ENCODE measurements around the gene KRTAP20-1.

Gene KRTAP20-1, protein sequence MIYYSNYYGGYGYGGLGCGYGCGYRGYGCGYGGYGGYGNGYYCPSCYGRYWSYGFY

DNA sequence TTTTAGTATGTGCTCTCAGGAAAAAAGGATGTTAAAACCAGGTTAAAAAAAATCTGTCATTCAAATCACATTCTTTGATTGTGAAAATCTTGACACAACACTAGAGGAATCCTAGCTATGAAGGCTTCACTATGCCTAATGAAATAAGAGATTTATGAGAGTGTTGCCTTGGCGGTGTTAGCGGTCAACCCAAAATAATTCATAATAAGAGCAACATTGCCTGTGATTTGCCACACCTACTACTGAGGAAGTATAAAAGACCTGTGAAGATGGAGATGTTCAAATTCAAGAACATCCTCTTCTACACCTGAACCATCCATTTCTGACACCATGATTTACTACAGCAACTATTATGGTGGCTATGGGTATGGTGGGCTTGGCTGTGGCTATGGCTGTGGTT is at the start of gene KRTAP20-1:
Gene KRTAP20-1 (plus strand): TSS at position 301 of the 400 bp plus-strand sequence. CDS start 30 bp downstream, at position 331.
- H3K4me1 Mint-ChIP-seq (ENCODE audit: low read depth): no peaks in the 10 kb centered on the region
- no peaks in the 10 kb centered on the region for H3K27me3 Mint-ChIP-seq
- H3K4me3 Mint-ChIP-seq: no peak within 1 kb of the TSS
- no peaks in the 10 kb centered on the region for H3K36me3 Mint-ChIP-seq
- H3K9me3 Mint-ChIP-seq (ENCODE audit: low read depth): no peaks in the 10 kb centered on the region
- no peak within 1 kb of the TSS for H3K27ac Mint-ChIP-seq

DNA sequence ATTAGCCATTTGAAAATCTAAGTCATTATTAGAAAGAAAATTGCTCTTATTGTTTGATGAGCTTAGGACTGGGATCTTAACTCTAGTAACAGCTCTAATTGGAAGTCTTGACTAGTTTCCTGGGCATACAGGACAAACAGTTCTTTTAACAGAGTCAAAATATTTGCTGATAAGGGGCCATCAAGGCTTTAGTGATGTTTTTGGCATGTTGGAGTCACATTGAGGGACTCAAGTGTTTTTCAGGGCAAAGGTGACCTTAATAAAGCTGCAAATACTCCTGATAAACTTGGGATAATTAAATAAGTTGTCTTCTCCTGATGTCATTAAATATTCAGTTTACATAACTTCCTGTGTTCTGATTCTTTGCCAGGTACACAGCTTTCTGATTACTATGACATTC is 48.6 kb upstream of the KRTAP20-1 start:
- peaks cover 2% of the 10 kb centered on the region for H3K27me3 Mint-ChIP-seq
- no peak overlapping the region for H3K27ac Mint-ChIP-seq
- H3K4me1 Mint-ChIP-seq (ENCODE audit: low read depth): no peaks in the 10 kb centered on the region

DNA sequence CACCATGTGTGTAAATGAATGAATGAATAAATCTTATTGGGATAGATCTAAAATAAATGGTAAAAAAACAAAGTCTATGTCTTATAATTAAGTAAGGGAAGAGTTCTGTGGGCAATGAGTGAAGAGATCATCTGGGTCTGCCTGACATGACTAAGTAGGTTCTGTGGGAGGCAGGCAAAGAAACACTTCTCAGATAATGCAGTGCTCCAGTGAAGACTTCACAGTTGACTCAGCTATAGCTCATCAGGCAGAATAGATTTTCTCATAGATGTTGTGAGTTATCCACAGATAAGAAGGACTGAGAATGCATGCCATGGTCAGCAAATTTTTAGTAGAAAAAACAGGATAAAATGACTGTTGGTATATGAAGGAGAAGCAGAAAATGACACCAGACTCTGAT is 38.5 kb upstream of the KRTAP20-1 start:
- no peak overlapping the region for H3K27ac Mint-ChIP-seq
- H3K4me3 Mint-ChIP-seq: no peak overlapping the region
- H3K4me1 Mint-ChIP-seq (ENCODE audit: low read depth): no peaks in the 10 kb centered on the region
- no peaks in the 10 kb centered on the region for H3K36me3 Mint-ChIP-seq
- H3K9me3 Mint-ChIP-seq (ENCODE audit: low read depth): peaks cover 4% of the 10 kb centered on the region
- peaks cover 2% of the 10 kb centered on the region for H3K27me3 Mint-ChIP-seq

More for the DNA sequence above, 48.6 kb upstream of the KRTAP20-1 start:
- Mint-ChIP-seq H3K9me3 (ENCODE audit: low read depth) (no peaks in the 10 kb centered on the region), H3K4me3 (no peak overlapping the region), H3K36me3 (no peaks in the 10 kb centered on the region)

DNA sequence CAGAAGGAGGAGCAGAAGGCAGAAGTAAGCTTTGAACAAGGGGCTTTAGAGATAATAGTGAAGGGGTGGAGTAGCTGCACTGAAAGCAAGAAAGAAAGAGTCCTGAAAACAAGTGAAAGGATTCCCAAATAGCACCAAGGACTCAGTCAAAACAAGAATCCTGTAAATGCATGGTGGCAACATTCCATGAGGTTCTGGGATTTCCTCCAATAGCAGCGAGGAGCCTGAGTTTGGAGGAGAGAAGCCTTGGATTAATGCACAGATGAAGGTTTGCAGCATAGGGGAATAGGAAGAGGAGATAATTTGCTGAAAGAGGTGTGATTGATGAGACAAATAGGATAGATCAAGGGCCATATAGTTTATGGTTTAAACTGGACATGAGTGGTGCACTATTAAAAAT is 36.9 kb upstream of the KRTAP20-1 start:
- H3K27ac Mint-ChIP-seq: no peak overlapping the region
- H3K27me3 Mint-ChIP-seq: peaks cover 2% of the 10 kb centered on the region
- no peaks in the 10 kb centered on the region for H3K4me1 Mint-ChIP-seq (ENCODE audit: low read depth)
- no peaks in the 10 kb centered on the region for H3K36me3 Mint-ChIP-seq
- no peaks in the 10 kb centered on the region for H3K9me3 Mint-ChIP-seq (ENCODE audit: low read depth)
- no peak overlapping the region for H3K4me3 Mint-ChIP-seq

DNA sequence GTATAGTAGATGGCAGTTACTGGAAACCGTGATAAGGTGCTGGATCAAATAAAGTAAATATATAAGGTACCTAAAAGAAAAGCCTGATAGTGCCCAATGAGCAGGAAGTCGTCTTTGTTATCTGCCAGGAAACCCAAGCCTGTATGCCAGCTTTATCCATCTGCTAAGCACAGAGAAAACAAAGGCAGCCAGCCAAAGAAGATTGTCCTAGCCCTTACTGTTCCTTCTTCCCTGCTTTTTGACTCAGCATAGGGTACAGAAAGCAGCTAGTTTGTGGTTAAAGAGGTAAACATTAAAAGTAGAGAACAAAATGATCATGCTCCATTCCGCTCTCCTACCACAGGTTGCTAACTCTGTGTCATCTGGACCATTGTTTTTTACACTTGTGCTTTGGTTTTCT is 36.1 kb upstream of the KRTAP20-1 start:
- H3K36me3 Mint-ChIP-seq: no peaks in the 10 kb centered on the region
- no peak overlapping the region for H3K4me3 Mint-ChIP-seq
- no peaks in the 10 kb centered on the region for H3K9me3 Mint-ChIP-seq (ENCODE audit: low read depth)
- H3K27me3 Mint-ChIP-seq: peaks cover 2% of the 10 kb centered on the region
- H3K27ac Mint-ChIP-seq: no peak overlapping the region
- no peaks in the 10 kb centered on the region for H3K4me1 Mint-ChIP-seq (ENCODE audit: low read depth)

DNA sequence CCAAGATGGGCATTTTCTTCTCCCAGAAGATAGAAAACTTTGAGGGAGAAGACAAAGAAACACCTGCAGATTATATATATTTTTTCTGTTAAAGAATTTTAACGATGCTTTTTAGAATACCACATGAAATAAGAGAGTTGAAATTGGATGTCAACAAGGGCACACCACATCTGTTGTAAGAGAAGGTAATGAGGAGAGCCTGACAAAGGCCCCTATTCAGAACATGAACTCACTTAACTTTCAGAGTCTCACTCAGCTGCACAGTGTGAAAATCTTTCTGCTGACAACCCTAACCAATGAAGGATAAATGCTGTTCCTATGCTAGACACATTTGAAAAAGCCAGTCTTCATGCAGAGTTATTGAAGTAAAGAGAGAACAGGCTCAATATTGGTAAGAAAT is 33.4 kb upstream of the KRTAP20-1 start:
- no peaks in the 10 kb centered on the region for H3K36me3 Mint-ChIP-seq

DNA sequence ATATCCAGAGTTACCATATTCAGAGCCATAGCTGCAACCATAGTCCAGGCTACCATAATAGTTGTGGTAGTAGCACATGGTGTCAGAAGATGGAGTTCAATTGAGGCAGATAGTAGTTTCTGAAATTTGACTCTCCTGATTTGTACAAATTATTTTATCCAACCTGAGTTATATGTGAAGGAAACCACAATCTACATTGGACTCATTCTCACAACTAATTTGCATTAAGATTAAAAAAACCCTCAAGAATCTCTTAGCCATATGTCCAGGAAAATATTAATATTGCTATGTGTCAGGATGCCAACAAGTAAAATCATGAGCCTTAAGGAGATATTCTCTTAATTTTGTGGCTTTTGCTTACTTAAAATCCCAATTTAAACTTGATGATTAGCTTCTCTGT is 25.9 kb upstream of the KRTAP20-1 start, which contains the start of gene KRTAP22-2:
Gene KRTAP22-2 (minus strand): TSS at position 101 of the 400 bp plus-strand sequence.
- H3K9me3 Mint-ChIP-seq (ENCODE audit: low read depth): peaks cover 4% of the 10 kb centered on the region
- H3K4me3 Mint-ChIP-seq: no peak within 1 kb of the TSS
- no peaks in the 10 kb centered on the region for H3K27me3 Mint-ChIP-seq
- H3K27ac Mint-ChIP-seq: no peak within 1 kb of the TSS
- no peaks in the 10 kb centered on the region for H3K4me1 Mint-ChIP-seq (ENCODE audit: low read depth)
- H3K36me3 Mint-ChIP-seq: no peaks in the 10 kb centered on the region

More for the DNA sequence above, 33.4 kb upstream of the KRTAP20-1 start:
- Mint-ChIP-seq H3K4me1 (ENCODE audit: low read depth) (no peaks in the 10 kb centered on the region), H3K27me3 (no peaks in the 10 kb centered on the region), H3K4me3 (no peak overlapping the region), H3K9me3 (ENCODE audit: low read depth) (no peaks in the 10 kb centered on the region), H3K27ac (no peak overlapping the region)

DNA sequence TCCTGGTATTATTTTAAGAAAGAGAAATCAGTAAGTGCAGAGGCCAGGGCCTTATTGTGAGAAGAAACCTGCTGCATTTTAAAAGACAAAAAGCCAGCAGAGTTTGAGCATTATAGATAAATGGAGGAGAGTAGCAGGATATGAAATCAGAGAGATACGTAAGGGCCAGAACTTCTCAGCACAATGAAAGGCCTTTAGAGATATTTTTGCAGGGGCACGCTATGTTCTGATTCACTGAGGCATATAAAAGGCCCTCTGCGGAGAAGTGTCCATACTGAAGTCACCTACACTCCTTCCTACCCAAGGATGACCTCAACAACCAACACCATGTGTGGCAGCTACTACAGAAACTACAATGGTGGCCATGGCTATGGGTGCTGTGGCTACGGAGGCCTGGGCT is 24.1 kb upstream of the KRTAP20-1 start, which contains the start of gene KRTAP6-3:
Gene KRTAP6-3 (plus strand): TSS at position 301 of the 400 bp plus-strand sequence. CDS start 6 bp downstream, at position 307.
- no peaks in the 10 kb centered on the region for H3K36me3 Mint-ChIP-seq
- H3K27ac Mint-ChIP-seq: no peak within 1 kb of the TSS
- peaks cover 2% of the 10 kb centered on the region for H3K27me3 Mint-ChIP-seq
- no peaks in the 10 kb centered on the region for H3K4me1 Mint-ChIP-seq (ENCODE audit: low read depth)
- H3K4me3 Mint-ChIP-seq: no peak within 1 kb of the TSS
- peaks cover 5% of the 10 kb centered on the region for H3K9me3 Mint-ChIP-seq (ENCODE audit: low read depth)

DNA sequence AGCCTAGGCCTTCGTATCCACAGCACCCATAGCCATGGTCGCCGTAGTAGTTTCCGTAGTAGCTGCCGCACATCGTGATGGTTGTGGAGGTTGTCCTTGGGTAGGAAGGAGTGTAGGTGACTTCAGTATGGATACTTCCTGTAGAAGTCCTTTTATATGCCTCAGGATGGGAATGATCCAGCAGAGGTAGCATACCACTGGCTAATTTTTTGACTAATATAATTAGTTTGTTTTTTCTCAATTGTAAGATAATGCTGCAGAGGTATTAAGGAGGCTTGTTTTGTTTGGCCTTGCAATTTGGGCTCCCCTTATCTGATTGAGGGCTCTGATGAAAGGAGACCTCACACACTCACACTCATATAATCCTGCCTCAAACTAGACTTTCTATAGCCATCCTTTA is 17.4 kb upstream of the KRTAP20-1 start, which contains the start of gene KRTAP6-2:
Gene KRTAP6-2 (minus strand): TSS at position 101 of the 400 bp plus-strand sequence. CDS start 28 bp downstream, at position 73.
- no peak within 1 kb of the TSS for H3K4me3 Mint-ChIP-seq
- H3K36me3 Mint-ChIP-seq: no peaks in the 10 kb centered on the region
- H3K4me1 Mint-ChIP-seq (ENCODE audit: low read depth): no peaks in the 10 kb centered on the region
- peaks cover 5% of the 10 kb centered on the region for H3K9me3 Mint-ChIP-seq (ENCODE audit: low read depth)
- H3K27me3 Mint-ChIP-seq: peaks cover 4% of the 10 kb centered on the region
- H3K27ac Mint-ChIP-seq: no peak within 1 kb of the TSS

DNA sequence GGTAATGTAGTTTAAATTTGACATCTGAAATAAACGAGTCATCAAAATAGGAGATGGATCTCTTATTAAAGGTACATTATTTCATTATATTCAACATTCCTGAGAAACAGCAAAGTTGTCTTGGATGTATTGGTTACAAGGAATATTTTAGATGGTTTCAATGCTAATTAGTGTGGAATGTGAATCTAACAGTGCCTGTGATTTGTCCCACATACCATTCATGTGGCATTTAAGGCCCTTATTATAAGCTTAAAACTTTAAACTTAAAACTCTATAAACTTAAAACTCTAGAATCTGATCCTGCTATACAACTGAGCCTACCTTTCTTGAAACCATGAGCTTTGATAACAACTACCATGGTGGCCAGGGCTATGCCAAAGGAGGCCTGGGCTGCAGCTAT is 15.4 kb upstream of the KRTAP20-1 start, which contains the start of gene KRTAP22-1:
Gene KRTAP22-1 (plus strand): TSS at position 301 of the 400 bp plus-strand sequence.
- Mint-ChIP-seq H3K27me3 (peaks cover 4% of the 10 kb centered on the region), H3K27ac (no peak within 1 kb of the TSS), H3K36me3 (no peaks in the 10 kb centered on the region), H3K4me3 (no peak within 1 kb of the TSS), H3K4me1 (ENCODE audit: low read depth) (no peaks in the 10 kb centered on the region), H3K9me3 (ENCODE audit: low read depth) (no peaks in the 10 kb centered on the region)

DNA sequence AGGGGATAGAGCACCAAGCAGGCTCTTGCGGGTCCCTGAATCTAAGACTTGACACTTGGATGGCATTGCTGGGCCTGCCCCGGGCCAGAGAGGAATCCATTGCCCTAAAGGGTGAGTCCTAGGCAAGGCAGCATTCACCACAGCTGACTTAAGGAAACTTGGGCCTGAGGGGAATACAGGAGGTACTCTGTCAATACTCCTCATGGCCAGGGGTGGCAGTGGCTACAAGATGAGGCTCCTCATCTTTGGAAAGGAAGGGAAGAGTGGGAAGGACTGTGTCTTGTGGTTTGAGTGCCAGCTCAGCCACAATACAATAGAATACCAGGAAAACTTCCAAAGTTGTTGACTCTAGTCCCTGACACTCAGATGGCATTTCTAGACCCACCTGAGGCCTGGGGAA is 10.3 kb upstream of the KRTAP20-1 start:
- Mint-ChIP-seq H3K27ac (no peak overlapping the region), H3K9me3 (ENCODE audit: low read depth) (peaks cover 7% of the 10 kb centered on the region), H3K27me3 (no peaks in the 10 kb centered on the region), H3K4me1 (ENCODE audit: low read depth) (no peaks in the 10 kb centered on the region), H3K36me3 (no peaks in the 10 kb centered on the region), H3K4me3 (no peak overlapping the region)

DNA sequence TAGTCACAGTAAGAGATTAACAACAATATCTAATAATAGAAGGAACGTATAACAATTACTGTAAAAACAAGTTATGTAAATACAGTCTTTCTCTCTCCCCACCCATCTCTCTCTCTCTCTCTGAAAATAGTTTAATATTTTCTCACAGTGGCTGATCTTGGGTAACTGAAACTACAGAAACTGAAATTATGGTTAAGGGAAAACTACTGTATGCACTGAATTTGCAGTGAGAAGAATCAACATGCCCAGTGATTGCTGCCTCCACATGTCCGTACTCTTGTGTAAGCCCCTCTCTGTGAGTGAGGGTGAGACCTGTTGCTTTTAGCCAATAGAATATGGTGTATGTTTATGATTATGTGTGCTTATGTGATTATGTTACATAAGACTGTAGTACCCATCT is 4.1 kb upstream of the KRTAP20-1 start:
- no peak overlapping the region for H3K4me3 Mint-ChIP-seq
- no peaks in the 10 kb centered on the region for H3K36me3 Mint-ChIP-seq
- peaks cover 9% of the 10 kb centered on the region for H3K9me3 Mint-ChIP-seq (ENCODE audit: low read depth)
- no peak overlapping the region for H3K27ac Mint-ChIP-seq
- no peaks in the 10 kb centered on the region for H3K4me1 Mint-ChIP-seq (ENCODE audit: low read depth)
- no peaks in the 10 kb centered on the region for H3K27me3 Mint-ChIP-seq

DNA sequence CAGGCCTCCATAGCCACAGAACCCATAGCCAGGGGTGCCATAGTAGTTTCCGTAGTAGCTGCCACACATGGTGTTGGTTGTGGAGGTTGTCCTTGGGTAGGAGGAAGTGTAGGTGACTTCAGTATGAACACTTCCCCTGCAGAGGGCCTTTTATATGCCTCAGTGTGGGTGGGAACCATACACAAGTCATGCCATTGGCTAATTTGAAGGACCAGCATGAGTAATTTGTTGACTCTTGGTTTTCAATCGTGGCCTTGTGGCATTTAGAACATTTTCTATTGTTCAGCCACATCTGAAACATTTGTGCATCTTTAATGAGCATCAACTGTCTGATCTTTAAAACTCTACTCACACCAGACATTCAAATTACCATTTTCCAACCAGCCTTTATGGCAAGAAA is 2.4 kb upstream of the KRTAP20-1 start, which contains the start of gene KRTAP6-1:
Gene KRTAP6-1 (minus strand): TSS at position 95 of the 400 bp plus-strand sequence. CDS start 26 bp downstream, at position 69.
- Mint-ChIP-seq H3K9me3 (ENCODE audit: low read depth) (peaks cover 9% of the 10 kb centered on the region), H3K4me1 (ENCODE audit: low read depth) (no peaks in the 10 kb centered on the region), H3K36me3 (no peaks in the 10 kb centered on the region), H3K4me3 (no peak within 1 kb of the TSS), H3K27me3 (no peaks in the 10 kb centered on the region), H3K27ac (no peak within 1 kb of the TSS)

DNA sequence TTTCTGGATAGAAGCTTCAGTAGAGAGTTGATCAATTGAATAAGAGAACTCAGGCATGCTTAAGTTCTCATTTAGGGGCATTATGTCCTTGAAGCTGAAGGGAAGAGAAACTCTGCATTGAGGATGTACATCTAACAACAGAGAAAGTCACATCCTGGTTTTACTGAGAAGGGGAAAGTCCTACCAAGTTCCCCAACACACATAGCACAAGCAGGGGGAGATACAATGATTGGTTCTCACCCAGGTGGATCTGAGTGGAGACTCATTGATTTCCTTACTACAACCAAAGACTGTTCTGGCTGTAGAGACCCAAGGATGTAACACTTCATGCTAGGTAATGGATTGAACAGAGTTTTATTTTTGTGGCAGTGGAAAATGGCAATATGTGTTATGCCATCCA is 1.0 kb upstream of the KRTAP20-1 start:
- Mint-ChIP-seq H3K27ac (no peak overlapping the region), H3K4me3 (no peak overlapping the region), H3K9me3 (ENCODE audit: low read depth) (peaks cover 8% of the 10 kb centered on the region), H3K4me1 (ENCODE audit: low read depth) (no peaks in the 10 kb centered on the region), H3K27me3 (no peaks in the 10 kb centered on the region), H3K36me3 (no peaks in the 10 kb centered on the region)

DNA sequence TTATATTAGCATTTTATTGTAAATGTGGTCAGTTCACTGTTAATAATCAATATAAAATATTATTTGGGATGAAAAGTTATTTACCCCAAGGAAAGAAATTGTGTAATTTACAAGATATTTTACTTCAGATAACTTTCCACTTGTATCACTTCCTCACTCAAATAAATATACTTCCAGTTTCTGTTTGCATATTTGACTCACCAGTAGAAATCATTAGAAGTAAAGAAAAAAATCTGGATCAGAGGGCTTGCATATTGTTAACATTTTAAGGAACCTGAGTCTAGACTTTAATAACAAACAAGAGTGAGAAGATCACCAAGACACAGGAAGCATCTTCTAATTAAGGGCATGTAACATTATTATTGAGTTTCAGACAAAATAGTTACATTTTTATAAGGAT is 3.9 kb downstream of the KRTAP20-1 start:
- Mint-ChIP-seq H3K9me3 (ENCODE audit: low read depth) (no peaks in the 10 kb centered on the region), H3K27ac (no peak overlapping the region), H3K4me1 (ENCODE audit: low read depth) (no peaks in the 10 kb centered on the region), H3K27me3 (no peaks in the 10 kb centered on the region), H3K36me3 (no peaks in the 10 kb centered on the region), H3K4me3 (no peak overlapping the region)

DNA sequence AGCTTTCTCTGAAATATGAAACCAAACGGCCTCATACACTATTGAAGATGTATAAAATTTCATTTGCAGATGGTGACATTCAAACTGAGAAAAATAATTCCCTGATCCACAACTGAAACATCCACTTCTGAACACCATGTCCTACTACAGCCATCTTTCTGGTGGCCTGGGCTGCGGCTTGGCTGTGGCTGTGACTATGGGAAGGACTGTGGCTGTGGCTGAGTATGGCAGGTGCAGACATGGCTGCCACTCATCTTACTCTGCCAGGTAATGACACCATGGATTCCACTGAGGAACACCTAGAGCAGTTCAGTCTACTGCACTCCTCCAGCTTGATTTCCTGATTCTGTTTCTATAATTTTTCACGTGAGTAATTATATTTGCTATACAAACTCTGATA is 4.3 kb downstream of the KRTAP20-1 start, which contains the start of gene KRTAP20-4:
Gene KRTAP20-4 (plus strand): TSS at position 106 of the 400 bp plus-strand sequence.
- Mint-ChIP-seq H3K9me3 (ENCODE audit: low read depth) (no peaks in the 10 kb centered on the region), H3K4me1 (ENCODE audit: low read depth) (no peaks in the 10 kb centered on the region), H3K4me3 (no peak within 1 kb of the TSS), H3K27me3 (no peaks in the 10 kb centered on the region), H3K36me3 (no peaks in the 10 kb centered on the region), H3K27ac (no peak within 1 kb of the TSS)

All from activated naive CD8-positive, alpha-beta T cell (primary cell).